ENCODE results near the gene DCPS. TPM values are rescaled to one million over a fixed set of nuclear protein-coding genes. Genes with fewer than 3 reads are reported as not detected.

The DCPS gene
- total and polyA plus RNA-seq, 2 of the 4 experiments (the other 2 are of a cell fraction), result 19.7 to 34.8 TPM

GRCh38 chr11:126280595-126280994 is 23.3 kb upstream of the DCPS start:
- DNase-seq (no peak), ATAC-seq (ENCODE audit: low read depth) (no peak)
- H3K9me1 ChIP-seq (ENCODE audit: insufficient read depth, low read length), result peaks cover 5% of the 10 kb centered on the region; the same call in 1 of the 2 replicates
- intact Hi-C loops (cut with micrococcal nuclease) (no loop called here), dilution Hi-C loops (cut with HindIII; ENCODE audit: low sequenced_read_pairs, unreplicated experiment) (no loop called here), in situ Hi-C loops (cut with MboI; ENCODE audit: low sequenced_read_pairs) (no loop called here)
- no peak overlapping the region for H2BK20ac ChIP-seq (ENCODE audit: low read depth, low read length)
- TF ChIP-seq FOS (IDR thresholded peaks at IDR 0.05; ENCODE audit: low read depth, low read length) (no peak), USF2 (IDR thresholded peaks at IDR 0.05; ENCODE audit: low read depth, low read length) (no peak)
- H3K9me3 ChIP-seq (ENCODE audit: control insufficient read depth, insufficient read depth, low read length), result no peaks in the 10 kb centered on the region
- H4K5ac ChIP-seq (ENCODE audit: low read depth, low read length), result no peak overlapping the region
- peaks cover 3% of the 10 kb centered on the region; the same call in 1 of the 2 replicates for H3K4me1 ChIP-seq (ENCODE audit: control insufficient read depth, insufficient read depth, low read length)
- no peaks in the 10 kb centered on the region for H3K27me3 ChIP-seq (ENCODE audit: control insufficient read depth, insufficient read depth, low read length)
- H2BK120ac ChIP-seq (ENCODE audit: low read depth, low read length), result no peak overlapping the region
- POLR2A ChIA-PET (ENCODE audit: unreplicated experiment), result interaction anchor here (0.6 kb wide), 1 partner anchor 68 kb away, joined by 3 read pairs; no protein-coding TSS in a partner anchor
- H2AK5ac ChIP-seq (ENCODE audit: low read depth, low read length), result no peak overlapping the region
- H3K27ac ChIP-seq (ENCODE audit: insufficient read depth, low read length), result no peak overlapping the region
- no peak overlapping the region for H3K4me3 ChIP-seq (ENCODE audit: insufficient read depth, low read depth, low read length)
- WGBS, 2 experiments (ENCODE audit: extremely low coverage in 2 of 2, insufficient read length in 1 of 2), result 100% methylated on average over 2 of the region's 5 CpGs; no CpG with 5 or more reads in 1 of the 2 experiments
- no peak overlapping the region for H3K14ac ChIP-seq (replicated peaks; ENCODE audit: low read depth, low read length)
- no TSS peak for BruUV-seq (replicated peaks)
- H4K91ac ChIP-seq (ENCODE audit: insufficient read depth, low read depth, low read length), result no peak overlapping the region
- CTCF ChIA-PET, result interaction anchor here (0.7 kb wide), 1 partner anchor 1347 kb away, joined by 3 read pairs; no protein-coding TSS in a partner anchor
- H3K18ac ChIP-seq (ENCODE audit: low read depth, low read length), result no peak overlapping the region
- no peak overlapping the region for H3K4ac ChIP-seq (ENCODE audit: low read depth, low read length)
- H2AFZ ChIP-seq (replicated peaks; ENCODE audit: low read length, poor library complexity), result no peak overlapping the region
- peaks cover 4 to 20% of the 10 kb centered on the region in 2 experiments; a peak in 3 of 4 replicates for H3K79me1 ChIP-seq (ENCODE audit: low read depth in 1 of 2, low read length in 2 of 2)
- no peak overlapping the region for H2BK15ac ChIP-seq (ENCODE audit: low read depth, low read length)
- H2BK5ac ChIP-seq (ENCODE audit: low read depth, low read length, poor library complexity, severe bottlenecking), result no peak overlapping the region
- no peak overlapping the region for H3K4me2 ChIP-seq (ENCODE audit: low read depth, low read length)
- no peak overlapping the region for H3K9ac ChIP-seq (ENCODE audit: low read depth, low read length)
- H2AK9ac ChIP-seq (replicated peaks; ENCODE audit: low read depth, low read length, poor library complexity), result no peak overlapping the region
- no peak overlapping the region for H3K23ac ChIP-seq (ENCODE audit: low read depth, low read length)
- no peak overlapping the region for H3K56ac ChIP-seq (ENCODE audit: extremely low read depth, insufficient read depth, low read length)
- no peaks in the 10 kb centered on the region for H4K20me1 ChIP-seq (ENCODE audit: insufficient read depth, low read length)
- no peak overlapping the region for H4K8ac ChIP-seq (ENCODE audit: low read depth in 2 of 2, low read length in 2 of 2)
- H3K36me3 ChIP-seq (ENCODE audit: control insufficient read depth, insufficient read depth, low read length), result peaks cover 17% of the 10 kb centered on the region

All from IMR-90 (cell line).